IMR-90 (cell line): Measurements from ENCODE around the gene GAREM1. TPM values are rescaled to one million over a fixed set of nuclear protein-coding genes. Genes with fewer than 3 reads are reported as not detected.

ENCODE experiments used
- ATAC-seq: fragments of 200-7000 bp; cut with Tn5 transposase; 2 replicates; pipeline ENCODE4 v1.9.1; 2020; ENCODE audit warnings: low read depth, mild to moderate bottlenecking, moderate library complexity
- BruUV-seq: library from RNA; stranded (reverse); fragments of 400-500 nt; replicated peaks from 2 replicates; lab custom pipeline; 2021; lab: Mats Ljungman, UMichigan
- CTCF ChIA-PET: fragments of 300-600 bp; formaldehyde crosslinking; extraction: SDS; loops from one replicate; lab custom pipeline; 2021; ENCODE audit warnings: antibody characterized with exemption; lab: Yijun Ruan, JAX
- POLR2A ChIA-PET: fragments of 300-600 bp; sonication (Branson Sonifier 250); formaldehyde crosslinking; loops from one replicate; lab custom pipeline; 2022; ENCODE audit warnings: antibody characterized with exemption; ENCODE audit not compliant: unreplicated experiment; lab: Charles Lee
- DNase-seq: peaks from one replicate; pipeline ENCODE4 v3.0.0; 2013
- H2AFZ ChIP-seq: replicated peaks from 2 replicates; pipeline ENCODE3; 2013; ENCODE audit warnings: low read length, mild to moderate bottlenecking; ENCODE audit not compliant: poor library complexity
- H2AK5ac ChIP-seq: 2 replicates; pipeline ENCODE4 v1.6.1; 2013; ENCODE audit warnings: low read depth, low read length, inconsistent platforms
- H2AK9ac ChIP-seq: replicated peaks from 2 replicates; pipeline ENCODE3; 2013; ENCODE audit warnings: mild to moderate bottlenecking, low read depth, low read length, moderate library complexity; ENCODE audit not compliant: poor library complexity
- H2BK120ac ChIP-seq: 2 replicates; pipeline ENCODE4 v1.6.1; 2013; ENCODE audit warnings: low read depth, low read length, inconsistent platforms
- H2BK15ac ChIP-seq: 3 replicates; pipeline ENCODE4 v1.6.1; 2013; ENCODE audit warnings: low read depth, low read length, inconsistent platforms
- H2BK20ac ChIP-seq: 2 replicates; pipeline ENCODE4 v1.6.1; 2013; ENCODE audit warnings: low read depth, mild to moderate bottlenecking, inconsistent platforms, low read length, moderate library complexity
- H2BK5ac ChIP-seq: 2 replicates; pipeline ENCODE4 v1.6.1; 2013; ENCODE audit warnings: mild to moderate bottlenecking, low read depth, low read length, inconsistent platforms; ENCODE audit not compliant: poor library complexity, severe bottlenecking
- H3K14ac ChIP-seq: replicated peaks from 2 replicates; pipeline ENCODE4 v1.6.1; 2013; ENCODE audit warnings: low read depth, low read length, inconsistent platforms
- H3K18ac ChIP-seq: 2 replicates; pipeline ENCODE4 v1.6.1; 2013; ENCODE audit warnings: low read depth, low read length, control low read depth
- H3K23ac ChIP-seq: 2 replicates; pipeline ENCODE4 v1.6.1; 2013; ENCODE audit warnings: low read depth, low read length, inconsistent platforms
- H3K27ac ChIP-seq: 2 replicates; pipeline ENCODE4 v1.5.1; 2013; ENCODE audit warnings: mild to moderate bottlenecking, control low read depth, low read length; ENCODE audit not compliant: insufficient read depth
- H3K27me3 ChIP-seq: 2 replicates; pipeline ENCODE4 v1.6.1; 2013; ENCODE audit warnings: low read length; ENCODE audit not compliant: control insufficient read depth, insufficient read depth
- H3K36me3 ChIP-seq: 2 replicates; pipeline ENCODE4 v1.6.1; 2013; ENCODE audit warnings: low read length, mixed read lengths; ENCODE audit not compliant: control insufficient read depth, insufficient read depth
- H3K4ac ChIP-seq: 2 replicates; pipeline ENCODE4 v1.6.1; 2013; ENCODE audit warnings: low read depth, low read length, inconsistent platforms
- H3K4me1 ChIP-seq: 2 replicates; pipeline ENCODE4 v1.6.1; 2013; ENCODE audit warnings: low read length, mixed read lengths; ENCODE audit not compliant: control insufficient read depth, insufficient read depth
- H3K4me2 ChIP-seq: 2 replicates; pipeline ENCODE4 v1.6.1; 2013; ENCODE audit warnings: low read depth, mild to moderate bottlenecking, control low read depth, low read length, moderate library complexity
- H3K4me3 ChIP-seq: 2 replicates; pipeline ENCODE4 v1.5.1; 2013; ENCODE audit warnings: low read depth, mild to moderate bottlenecking, control low read depth, low read length, moderate library complexity; ENCODE audit not compliant: insufficient read depth
- H3K56ac ChIP-seq: 2 replicates; pipeline ENCODE4 v1.6.1; 2013; ENCODE audit warnings: low read length, inconsistent platforms; ENCODE audit not compliant: insufficient read depth; ENCODE audit errors: extremely low read depth
- H3K79me1 ChIP-seq, 2 experiments: 2 replicates each; pipeline ENCODE4 v1.6.1; 2013; ENCODE audit warnings: low read length in 2 of 2, inconsistent platforms in 1 of 2, low read depth in 1 of 2
- H3K9ac ChIP-seq: 2 replicates; pipeline ENCODE4 v1.6.1; 2013; ENCODE audit warnings: low read depth, low read length, control low read depth
- H3K9me1 ChIP-seq: 2 replicates; pipeline ENCODE4 v1.6.1; 2013; ENCODE audit warnings: low read length, inconsistent platforms; ENCODE audit not compliant: insufficient read depth
- H3K9me3 ChIP-seq: 2 replicates; pipeline ENCODE4 v1.6.1; 2013; ENCODE audit warnings: low read length; ENCODE audit not compliant: control insufficient read depth, insufficient read depth
- H4K20me1 ChIP-seq: 2 replicates; pipeline ENCODE4 v1.6.1; 2013; ENCODE audit warnings: low read length, inconsistent platforms; ENCODE audit not compliant: insufficient read depth
- H4K5ac ChIP-seq: 2 replicates; pipeline ENCODE4 v1.6.1; 2013; ENCODE audit warnings: mild to moderate bottlenecking, low read depth, low read length, control low read depth
- H4K8ac ChIP-seq, 2 experiments: 2 replicates each; pipeline ENCODE4 v1.6.1; 2013; ENCODE audit warnings: low read depth in 2 of 2, low read length in 2 of 2, control low read depth in 1 of 2, inconsistent platforms in 1 of 2
- H4K91ac ChIP-seq: 2 replicates; pipeline ENCODE4 v1.6.1; 2013; ENCODE audit warnings: low read depth, low read length, inconsistent platforms; ENCODE audit not compliant: insufficient read depth
- CHD1 ChIP-seq: IDR thresholded peaks from 2 replicates; pipeline ENCODE4 v1.6.1; 2012; ENCODE audit warnings: low read depth, low read length, improper control_type of control experiment
- ELK1 ChIP-seq: fragments of 150-350 bp; IDR thresholded peaks from 2 replicates; pipeline ENCODE4 v1.6.1; 2016; ENCODE audit warnings: low read depth, mild to moderate bottlenecking, low read length, moderate library complexity, borderline replicate concordance
- FOS ChIP-seq: fragments of 150-350 bp; IDR thresholded peaks from 2 replicates; pipeline ENCODE4 v1.6.1; 2016; ENCODE audit warnings: low read depth, low read length
- MAFK ChIP-seq: IDR thresholded peaks from 2 replicates; pipeline ENCODE4 v1.6.1; 2012; ENCODE audit warnings: low read depth, low read length, improper control_type of control experiment
- NFE2L2 ChIP-seq: fragments of 150-350 bp; IDR thresholded peaks from 2 replicates; pipeline ENCODE4 v1.6.1; 2016; ENCODE audit warnings: low read depth, mild to moderate bottlenecking, low read length
- POLR2A ChIP-seq: IDR thresholded peaks from 2 replicates; pipeline ENCODE4 v1.6.1; 2012; ENCODE audit warnings: mild to moderate bottlenecking, low read depth, low read length
- RAD21 ChIP-seq: IDR thresholded peaks from 2 replicates; pipeline ENCODE4 v1.6.1; 2012; ENCODE audit warnings: low read length, improper control_type of control experiment
- RCOR1 ChIP-seq: IDR thresholded peaks from 2 replicates; pipeline ENCODE4 v1.6.1; 2012; ENCODE audit warnings: mild to moderate bottlenecking, low read length, improper control_type of control experiment; ENCODE audit not compliant: insufficient replicate concordance
- RFX5 ChIP-seq: IDR thresholded peaks from 2 replicates; pipeline ENCODE4 v1.8.0; 2012; ENCODE audit warnings: low read depth, mild to moderate bottlenecking, low read length, moderate library complexity
- SMC3 ChIP-seq: fragments of 150-350 bp; IDR thresholded peaks from 2 replicates; pipeline ENCODE4 v1.6.1; 2016; ENCODE audit warnings: low read depth, mild to moderate bottlenecking, antibody characterized with exemption, low read length, moderate library complexity
- USF2 ChIP-seq: fragments of 150-350 bp; IDR thresholded peaks from 2 replicates; pipeline ENCODE4 v1.6.1; 2017; ENCODE audit warnings: mild to moderate bottlenecking, antibody characterized with exemption, low read length, low read depth
- WGBS, 2 experiments: methylation state at CpG; one replicate each; pipeline versions ENCODE4 v1.1.5 to v1.1.7; 2013; ENCODE audit warnings: missing lambda C conversion rate in 2 of 2; ENCODE audit not compliant: insufficient read length in 1 of 2; ENCODE audit errors: extremely low coverage in 2 of 2; 5-methylcytosine and 5-hydroxymethylcytosine counted together
- dilution Hi-C: fragments of 300-500 bp; cut with HindIII; formaldehyde crosslinking; loops from one replicate; pipeline ENCODE4 v1.14.3; 2018; ENCODE audit warnings: low sequenced_read_pairs; ENCODE audit not compliant: unreplicated experiment
- in situ Hi-C: fragments of 300-500 bp; cut with MboI; formaldehyde crosslinking; loops from 3 replicates; pipeline ENCODE4 v1.14.3; 2019; ENCODE audit warnings: low sequenced_read_pairs, inconsistent platforms, mixed read lengths
- intact Hi-C: fragments of 100-400 bp; cut with micrococcal nuclease; formaldehyde crosslinking; loops from 2 replicates; pipeline ENCODE4 v1.10.0; 2022
- polyA plus RNA-seq, 3 experiments: library from polyadenylated mRNA; depleted of rRNA; stranded (reverse); fragments of >200 nt; gene quantifications; 2 replicates each; pipeline ENCODE4 v1.2.3, GENCODE V29; 2012; ENCODE audit warnings: low replicate concordance in 1 of 3
- total RNA-seq: library from RNA; depleted of rRNA; stranded (reverse); fragments of >200 nt; gene quantifications from 2 replicates; pipeline ENCODE4 v1.2.3, GENCODE V29; 2012

GAREM1 gene
- total and polyA plus RNA-seq, 2 of the 4 experiments (the other 2 are of a cell fraction) = 1.4 to 2.3 TPM

- no peak overlapping the region for H2BK120ac ChIP-seq
- in situ Hi-C loops (no loop called here), dilution Hi-C loops (no loop called here), intact Hi-C loops (no loop called here)
- no peak for ATAC-seq
- H3K9ac ChIP-seq = no peak overlapping the region
- no peak overlapping the region for H3K4me2 ChIP-seq
- H3K4me3 ChIP-seq = no peak overlapping the region
- H2BK5ac ChIP-seq = no peak overlapping the region
- TF ChIP-seq RAD21 = no peak
- no peak for TF ChIP-seq RCOR1
- no peak for TF ChIP-seq MAFK
- TF ChIP-seq USF2 = no peak
- TF ChIP-seq CHD1 = no peak
- no peak for TF ChIP-seq RFX5
- TF ChIP-seq ELK1 = no peak
- TF ChIP-seq POLR2A = no peak
- no peak for TF ChIP-seq SMC3
- no peak for TF ChIP-seq NFE2L2
- no peak for TF ChIP-seq FOS
- no peaks in the 10 kb centered on the region for H3K36me3 ChIP-seq
- H3K14ac ChIP-seq = no peak overlapping the region
- H4K20me1 ChIP-seq = peaks cover 4% of the 10 kb centered on the region; the same call in 1 of the 2 replicates
- H3K4ac ChIP-seq = no peak overlapping the region
- WGBS, 2 experiments = 64% methylated on average over 5 of the region's 8 CpGs; no CpG with 5 or more reads in 1 of the 2 experiments
- H2AK9ac ChIP-seq = no peak overlapping the region
- H4K8ac ChIP-seq = no peak overlapping the region
- no peaks in the 10 kb centered on the region for H3K27me3 ChIP-seq
- ChIA-PET CTCF (no interaction called here), POLR2A (no interaction called here)
- H3K9me3 ChIP-seq = no peaks in the 10 kb centered on the region
- no peak overlapping the region for H3K23ac ChIP-seq
- H3K79me1 ChIP-seq = no peaks in the 10 kb centered on the region
- H3K9me1 ChIP-seq = no peaks in the 10 kb centered on the region
- no peak overlapping the region for H2BK15ac ChIP-seq
- no peak overlapping the region for H2BK20ac ChIP-seq
- no peak overlapping the region for H4K5ac ChIP-seq
- no TSS peak for BruUV-seq
- H3K18ac ChIP-seq = no peak overlapping the region
- H2AFZ ChIP-seq = no peak overlapping the region
- H3K27ac ChIP-seq = no peak overlapping the region
- no peak overlapping the region for H2AK5ac ChIP-seq
- no peak overlapping the region for H4K91ac ChIP-seq
- H3K4me1 ChIP-seq = no peaks in the 10 kb centered on the region; the same call in 1 of the 2 replicates
- H3K56ac ChIP-seq = no peak overlapping the region
- no peak for DNase-seq
Observed at GRCh38 chr18:32438173-32438572, 32.5 kb downstream of the GAREM1 start.
